CD4-positive, alpha-beta T cell treated with Interleukin-10 for 1 hour (primary cell): ENCODE results near the gene GLI3.

Experiments used
- DNase-seq: peaks from one replicate; pipeline ENCODE4 v3.0.0-alpha.2; 2020

The GLI3 gene

GRCh38 chr7:42071372-42072261 lies 165.4 kb downstream of the GLI3 start:
- no peak for DNase-seq

GRCh38 chr7:42070068-42070467 lies 166.9 kb downstream of the GLI3 start:
- DNase-seq, result no peak

- no peak for DNase-seq
Observed at GRCh38 chr7:42069590-42069989, 167.4 kb downstream of the GLI3 start.

- DNase-seq, result no peak
Observed at GRCh38 chr7:42068554-42069280, 168.3 kb downstream of the GLI3 start.

GRCh38 chr7:42065942-42066341 lies 171.1 kb downstream of the GLI3 start:
- no peak for DNase-seq

GRCh38 chr7:42065015-42065414 lies 172.0 kb downstream of the GLI3 start:
- DNase-seq, result no peak

- no peak for DNase-seq
Observed at GRCh38 chr7:42064534-42064933, 172.5 kb downstream of the GLI3 start.

GRCh38 chr7:42059275-42059674 lies 177.7 kb downstream of the GLI3 start:
- no peak for DNase-seq

GRCh38 chr7:42057331-42057730 lies 179.7 kb downstream of the GLI3 start:
- DNase-seq, result no peak

- DNase-seq, result no peak
Observed at GRCh38 chr7:42055171-42055570, 181.8 kb downstream of the GLI3 start.

GRCh38 chr7:42053834-42054233 lies 183.2 kb downstream of the GLI3 start:
- no peak for DNase-seq

- DNase-seq, result no peak
Observed at GRCh38 chr7:42049761-42050160, 187.2 kb downstream of the GLI3 start.

GRCh38 chr7:42046483-42046882 lies 190.5 kb downstream of the GLI3 start:
- DNase-seq, result no peak

GRCh38 chr7:42045961-42046360 lies 191.0 kb downstream of the GLI3 start:
- DNase-seq, result no peak

GRCh38 chr7:42039921-42040320 lies 197.1 kb downstream of the GLI3 start:
- no peak for DNase-seq

- DNase-seq, result no peak
Observed at GRCh38 chr7:42035210-42035609, 201.8 kb downstream of the GLI3 start.

GRCh38 chr7:42033480-42033879 lies 203.5 kb downstream of the GLI3 start:
- no peak for DNase-seq

- no peak for DNase-seq
Observed at GRCh38 chr7:42029405-42029804, 207.6 kb downstream of the GLI3 start.

- DNase-seq, result no peak
Observed at GRCh38 chr7:42027521-42027920, 209.5 kb downstream of the GLI3 start.

GRCh38 chr7:42026622-42027197 lies 210.3 kb downstream of the GLI3 start:
- no peak for DNase-seq

GRCh38 chr7:42025635-42026375 lies 211.2 kb downstream of the GLI3 start:
- no peak for DNase-seq

- DNase-seq, result no peak
Observed at GRCh38 chr7:42024537-42024936, 212.5 kb downstream of the GLI3 start.

- no peak for DNase-seq
Observed at GRCh38 chr7:42023262-42023661, 213.7 kb downstream of the GLI3 start.
